Measurements from ENCODE around the gene PPP2CA. TPM values are rescaled to one million over a fixed set of nuclear protein-coding genes. Genes with fewer than 3 reads are reported as not detected.
"Not testable (repeated sequence)": the region's sequence is repeated elsewhere in the genome, so short reads cannot be mapped to it uniquely, and the experiment has no call there.

The PPP2CA gene
- total RNA-seq, 2 donors from 2014 or later: 119 to 175 TPM

GRCh38 chr5:134224888-134225779, 739 bp downstream of the PPP2CA start:
- no peaks in the 10 kb centered on the region for H3K9me3 ChIP-seq
- H3K4me3 ChIP-seq: peak overlapping the region; percentile 85 to 100
- peaks cover 6% of the 10 kb centered on the region for H3K4me1 ChIP-seq (replicated peaks)
- no peaks in the 10 kb centered on the region for H3K27me3 ChIP-seq (replicated peaks; ENCODE audit: insufficient read depth)
- intact Hi-C loops (cut with DNase I): loop anchor here (10.0 kb wide), 1 partner anchor 300 kb away; the partner anchor contains the start of gene JADE2
- no peaks in the 10 kb centered on the region for H3K36me3 ChIP-seq
- peak in 3 of 4 experiments; percentile 21 to 51 (median 40) for TF ChIP-seq CTCF (IDR thresholded peaks at IDR 0.05)
- TF ChIP-seq POLR2A (IDR thresholded peaks at IDR 0.05): no peak
- peak; percentile 49 for DNase-seq (ENCODE audit: low spot score)
- under 1% methylated on average over 27 of the region's 49 CpGs for WGBS
- peak overlapping the region; percentile 99 to 100 for H3K27ac ChIP-seq

- TF ChIP-seq CTCF (IDR thresholded peaks at IDR 0.05) (no peak), POLR2A (IDR thresholded peaks at IDR 0.05) (no peak), POLR2AphosphoS5 (IDR thresholded peaks at IDR 0.05) (no peak)
- peaks cover 6% of the 10 kb centered on the region for H3K4me1 ChIP-seq (replicated peaks)
- H3K27ac ChIP-seq: peak overlapping the region; percentile 22 to 100
These were observed 2.2 kb downstream of the PPP2CA start for GRCh38 chr5:134223406-134224248.

GRCh38 chr5:134221690-134222089, 4.2 kb downstream of the PPP2CA start:
- H3K27ac ChIP-seq; H3K4me1 ChIP-seq (replicated peaks); H3K9me3 ChIP-seq; H3K27me3 ChIP-seq (replicated peaks; ENCODE audit: insufficient read depth); H3K36me3 ChIP-seq; DNase-seq (ENCODE audit: low spot score); H3K4me3 ChIP-seq: not testable (repeated sequence)
- 83% methylated on average over 5 of the region's 5 CpGs for WGBS
- intact Hi-C loops (cut with DNase I): loop anchor here (10.0 kb wide), 1 partner anchor 303 kb away; the partner anchor contains the start of gene JADE2

More at GRCh38 chr5:134223406-134224248, 2.2 kb downstream of the PPP2CA start:
- H3K27me3 ChIP-seq (replicated peaks; ENCODE audit: insufficient read depth): no peaks in the 10 kb centered on the region
- no peaks in the 10 kb centered on the region for H3K36me3 ChIP-seq
- 33% methylated on average over 9 of the region's 9 CpGs for WGBS
- H3K4me3 ChIP-seq: peak overlapping the region in 1 of 2 donors; percentile 85
- H3K9me3 ChIP-seq: no peaks in the 10 kb centered on the region
- DNase-seq (ENCODE audit: low spot score): no peak
- intact Hi-C loops (cut with DNase I): loop anchor here (10.0 kb wide), 1 partner anchor 301 kb away; the partner anchor contains the start of gene JADE2

GRCh38 chr5:134215757-134216156, 10.1 kb downstream of the PPP2CA start:
- no peaks in the 10 kb centered on the region for H3K27me3 ChIP-seq (replicated peaks; ENCODE audit: insufficient read depth)
- H3K4me1 ChIP-seq (replicated peaks): no peaks in the 10 kb centered on the region
- WGBS: 83% methylated on average over 2 of the region's 2 CpGs
- H3K4me3 ChIP-seq: no peak overlapping the region
- no peak for DNase-seq (ENCODE audit: low spot score)
- intact Hi-C loops (cut with DNase I): no loop called here
- H3K36me3 ChIP-seq: no peaks in the 10 kb centered on the region
- TF ChIP-seq CTCF (IDR thresholded peaks at IDR 0.05): no peak
- TF ChIP-seq POLR2AphosphoS5 (IDR thresholded peaks at IDR 0.05): no peak
- TF ChIP-seq POLR2A (IDR thresholded peaks at IDR 0.05): no peak
- no peaks in the 10 kb centered on the region for H3K9me3 ChIP-seq
- no peak overlapping the region for H3K27ac ChIP-seq

- H3K4me1 ChIP-seq (replicated peaks); DNase-seq (ENCODE audit: low spot score); H3K36me3 ChIP-seq; H3K4me3 ChIP-seq; H3K9me3 ChIP-seq; H3K27me3 ChIP-seq (replicated peaks; ENCODE audit: insufficient read depth); H3K27ac ChIP-seq; intact Hi-C loops (cut with DNase I): not testable (repeated sequence)
- WGBS: 89% methylated on average over 14 of the region's 14 CpGs
These were observed 14.4 kb downstream of the PPP2CA start for GRCh38 chr5:134211263-134212031.

Measured in prostate gland (tissue), 2 donors.